ENCODE data around the gene OPCML. TPM values are rescaled to one million over a fixed set of nuclear protein-coding genes. Genes with fewer than 3 reads are reported as not detected.

The OPCML gene
- total and polyA plus RNA-seq, 2 donors (not counting 1 experiment from before 2014, with no cell fraction given), result not detected

- intact Hi-C loops (cut with micrococcal nuclease), result no loop called here
- no peak overlapping the region for H3K4me3 Mint-ChIP-seq
- no peaks in the 10 kb centered on the region for H3K79me2 ChIP-seq (ENCODE audit: control insufficient read depth, insufficient read depth, low read length)
Measured at GRCh38 chr11:133163463-133164419, 368.6 kb downstream of the OPCML start.

More at GRCh38 chr11:133163463-133164419, 368.6 kb downstream of the OPCML start:
- Histone ChIP-seq H4K20me1 (ENCODE audit: control insufficient read depth, insufficient read depth, low read length, poor library complexity, severe bottlenecking) (no peaks in the 10 kb centered on the region), H3K27me3 (replicated peaks in 1 of 4; ENCODE audit: control extremely low read depth in 1 of 4, control insufficient read depth in 3 of 4, insufficient read depth in 4 of 4, low read length in 3 of 4) (no peaks in the 10 kb centered on the region), H2AFZ (ENCODE audit: insufficient read depth, low read depth, low read length, poor library complexity, severe bottlenecking) (no peak overlapping the region), H3K4me3 (ENCODE audit: control extremely low read depth in 1 of 5, extremely low read depth in 1 of 5, insufficient read depth in 1 of 5, low read depth in 2 of 5, low read length in 4 of 5) (no peak overlapping the region), H3K4me2 (replicated peaks; ENCODE audit: low read depth, low read length, poor library complexity, severe bottlenecking) (no peak overlapping the region), H3K9ac (ENCODE audit: low read length) (no peak overlapping the region), H3K27ac (ENCODE audit: low read length in 2 of 2) (no peak overlapping the region), H3K4me1 (ENCODE audit: control insufficient read depth in 2 of 2, insufficient read depth in 2 of 2, low read length in 2 of 2) (no peaks in the 10 kb centered on the region), H3K36me3 (replicated peaks in 1 of 2; ENCODE audit: control extremely low read depth in 1 of 2, control insufficient read depth in 1 of 2, extremely low read depth in 1 of 2, insufficient read depth in 2 of 2, low read length in 1 of 2) (no peaks in the 10 kb centered on the region), H3K9me3 (ENCODE audit: control extremely low read depth in 1 of 3, control insufficient read depth in 2 of 3, insufficient read depth in 1 of 3, low read length in 2 of 3) (no peaks in the 10 kb centered on the region)
- Mint-ChIP-seq H3K27me3 (no peaks in the 10 kb centered on the region), H3K27ac (no peak overlapping the region), H3K4me1 (no peaks in the 10 kb centered on the region), H3K9me3 (ENCODE audit: insufficient read depth) (no peaks in the 10 kb centered on the region)
- 77% methylated on average over 5 of the region's 12 CpGs for WGBS (ENCODE audit: insufficient coverage)
- CTCF ChIA-PET, result no interaction called here
- no peak for TF ChIP-seq EZH2 (IDR thresholded peaks at IDR 0.05; ENCODE audit: borderline replicate concordance, insufficient read depth, low read depth, low read length, poor library complexity, severe bottlenecking)
- TF ChIP-seq CTCF (IDR thresholded peaks at IDR 0.05), result no peak
- POLR2A ChIA-PET, result no interaction called here
- ATAC-seq (ENCODE audit: low read depth) (no peak), DNase-seq (no peak)
